Fibroblast of skin of left quadriceps (primary cell): Measurements from ENCODE around the gene ACP7.
"Not testable (repeated sequence)": the region's sequence is repeated elsewhere in the genome, so short reads cannot be mapped to it uniquely, and the experiment has no call there.

Source experiments
- DNase-seq, 2 experiments: peaks; one replicate each; pipeline ENCODE4 v3.0.0-alpha.2; 2013; ENCODE audit warnings: low read depth in 2 of 2

Gene ACP7

DNA sequence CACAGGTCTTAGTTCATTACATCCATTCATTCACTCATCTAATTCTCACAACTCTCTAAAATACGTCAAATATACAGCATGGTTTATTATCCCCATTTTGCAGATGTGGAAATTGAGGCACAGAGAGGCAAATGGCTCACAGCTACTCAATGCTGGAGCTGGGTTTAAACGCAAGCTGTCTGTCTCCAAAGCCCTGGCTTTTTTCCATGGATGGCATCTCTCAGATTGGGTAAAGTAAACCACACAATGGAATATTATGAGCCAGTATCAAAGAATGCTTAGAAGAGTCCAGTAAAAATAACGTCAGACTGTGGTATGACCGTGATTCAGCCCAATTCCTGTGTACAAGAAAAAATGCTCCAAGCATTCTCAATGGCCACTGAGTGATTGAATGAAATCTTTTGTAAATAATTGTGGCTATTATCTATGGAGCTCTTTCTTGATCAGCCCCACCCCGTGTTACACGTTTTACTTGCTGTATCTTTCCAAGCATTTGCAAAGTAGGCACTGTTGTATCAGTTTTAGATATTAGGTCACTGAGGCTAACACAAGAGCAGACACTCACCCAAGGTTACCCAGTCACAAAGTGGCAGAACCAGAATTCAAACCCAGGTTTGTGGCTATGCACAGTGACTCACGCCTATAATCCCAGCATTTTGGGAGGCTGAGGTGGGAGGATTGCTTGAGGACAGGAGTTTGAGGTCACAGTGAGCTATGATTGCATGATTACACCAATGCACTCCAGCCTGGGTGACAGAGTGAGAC lies 5.5 kb upstream of the ACP7 start:
- DNase-seq = peak; percentile 76 to 80

DNA sequence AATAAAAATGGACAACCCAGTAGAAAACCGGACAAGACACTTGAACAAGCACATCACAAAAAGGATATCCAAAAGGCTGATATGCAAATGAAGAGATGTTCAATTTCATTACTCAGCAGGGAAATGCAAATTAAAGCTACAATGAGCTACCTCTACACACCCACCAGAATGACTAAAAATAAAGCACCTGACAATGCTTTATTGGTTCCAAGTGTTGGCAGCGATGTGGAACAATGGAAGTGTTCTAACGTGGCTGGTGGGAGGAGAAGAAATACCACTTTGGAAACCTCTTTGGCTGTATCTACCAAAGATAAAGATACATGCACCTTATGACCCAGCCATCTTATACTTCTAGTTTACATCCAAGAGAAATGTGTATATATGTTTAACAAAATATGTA lies 3.7 kb upstream of the ACP7 start:
- no peak for DNase-seq

DNA sequence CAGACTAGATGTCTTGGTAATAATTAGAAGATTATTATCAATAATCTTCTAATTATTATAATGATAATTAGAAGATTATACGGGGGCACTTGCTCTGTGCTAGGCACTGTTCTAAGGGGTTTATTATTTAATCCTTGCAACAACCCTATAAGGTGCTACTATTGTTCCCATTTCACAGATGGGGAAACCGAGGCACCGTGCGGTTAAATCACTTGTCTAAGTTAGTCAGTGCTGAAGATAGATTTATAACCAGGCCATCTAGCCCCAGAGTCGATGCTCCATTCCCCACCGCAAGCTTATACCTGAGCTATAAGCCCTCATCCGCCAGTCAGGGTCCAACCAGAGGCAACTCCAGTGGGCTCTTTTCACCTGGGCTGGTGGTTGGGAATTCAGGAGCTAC lies 2.0 kb upstream of the ACP7 start:
- no peak for DNase-seq

DNA sequence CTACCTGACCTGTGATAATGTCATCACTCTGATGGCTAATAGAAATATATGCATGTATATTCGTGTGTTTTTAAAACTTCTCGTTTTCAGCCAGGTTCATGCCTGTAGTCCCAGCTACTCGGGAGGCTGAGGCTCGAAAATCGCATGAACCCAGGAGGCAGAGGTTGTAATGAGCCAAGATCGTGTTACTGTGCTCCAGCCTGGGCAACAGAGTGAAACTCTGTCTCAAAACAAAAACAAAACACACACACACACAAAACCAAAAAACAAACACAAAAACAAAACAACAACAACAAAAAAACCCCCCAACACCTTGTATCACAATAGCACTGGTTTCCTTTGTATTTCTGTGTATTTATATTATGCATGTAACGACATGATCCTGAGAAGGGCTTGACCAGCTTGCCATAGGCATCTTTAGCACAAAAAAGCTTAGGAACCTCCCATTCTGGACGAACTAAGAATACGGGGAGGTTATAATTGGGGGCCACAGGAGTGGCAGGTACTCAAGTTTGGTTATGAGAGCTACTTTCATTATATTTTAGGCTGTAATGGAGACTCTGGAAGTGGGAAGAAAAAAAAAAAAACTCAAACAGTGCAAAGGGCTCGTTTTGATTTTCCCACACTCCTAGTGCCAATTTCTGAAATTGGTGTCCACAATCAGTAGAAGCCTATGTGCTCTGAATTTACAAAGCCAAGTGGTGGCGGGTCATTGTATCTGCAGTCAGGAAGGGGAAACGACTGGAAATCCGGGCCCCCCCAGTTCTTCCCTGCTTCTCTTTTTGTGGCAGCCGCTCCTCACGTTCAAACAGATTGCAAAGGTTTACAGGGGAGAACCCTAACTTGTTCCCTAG lies 1.2 kb upstream of the ACP7 start:
- no peak for DNase-seq

DNA sequence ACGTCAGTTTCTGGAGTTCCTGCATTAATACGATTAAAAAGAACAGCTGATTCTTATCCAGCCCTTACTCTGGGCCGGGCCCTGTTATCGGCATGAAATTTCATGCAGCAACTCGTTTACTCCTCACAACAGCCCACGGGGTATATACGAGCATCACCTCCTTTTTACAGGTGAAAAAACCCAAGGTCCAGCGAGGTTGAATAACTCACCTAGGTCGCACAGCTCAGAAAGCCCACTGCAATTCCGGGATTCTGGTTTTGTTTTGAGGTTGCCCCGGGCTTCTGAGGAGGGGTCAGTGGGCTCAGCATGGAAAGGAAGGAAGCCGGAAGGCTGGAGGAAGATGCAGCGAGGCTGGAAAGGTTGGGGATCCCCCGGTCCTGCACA lies 577 bp upstream of the ACP7 start:
- DNase-seq = no peak

DNA sequence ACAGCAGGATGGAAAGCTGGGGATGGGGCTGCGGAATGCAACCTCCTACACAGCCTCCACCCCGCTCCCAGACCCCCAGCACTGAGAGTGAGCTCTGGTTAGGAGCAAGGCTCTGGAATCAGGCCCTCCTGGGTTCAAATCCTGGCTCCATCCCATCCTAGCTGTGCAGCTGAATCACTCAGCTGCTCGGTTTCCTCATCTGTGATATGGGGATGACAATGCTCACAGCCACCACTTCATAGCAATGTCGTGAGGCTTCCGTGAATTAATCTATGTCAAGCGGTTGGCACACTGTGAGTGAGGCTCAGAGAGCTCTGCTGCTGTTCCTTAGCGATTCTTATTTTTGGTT lies 538 bp downstream of the ACP7 start:
- DNase-seq = no peak

DNA sequence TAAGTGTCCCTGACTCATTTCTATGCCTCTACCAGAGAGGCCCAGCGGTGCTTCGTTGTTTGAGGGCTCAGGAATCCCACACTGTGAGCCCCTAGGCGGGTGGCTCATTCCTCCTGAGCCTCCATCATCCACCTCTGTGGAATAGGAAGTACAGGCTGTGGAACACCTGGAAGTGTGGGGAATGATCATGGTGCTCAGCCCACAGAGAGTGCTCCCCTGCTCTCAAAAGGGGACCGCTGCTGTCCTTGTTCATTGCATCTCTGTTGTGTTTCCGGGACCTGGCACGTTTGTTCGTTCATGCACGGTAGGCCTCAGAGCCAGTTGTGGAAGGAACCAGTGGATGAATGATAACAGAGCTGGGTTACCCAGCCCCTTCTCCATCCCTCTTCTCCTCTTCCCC lies 1.2 kb downstream of the ACP7 start:
- no peak for DNase-seq

DNA sequence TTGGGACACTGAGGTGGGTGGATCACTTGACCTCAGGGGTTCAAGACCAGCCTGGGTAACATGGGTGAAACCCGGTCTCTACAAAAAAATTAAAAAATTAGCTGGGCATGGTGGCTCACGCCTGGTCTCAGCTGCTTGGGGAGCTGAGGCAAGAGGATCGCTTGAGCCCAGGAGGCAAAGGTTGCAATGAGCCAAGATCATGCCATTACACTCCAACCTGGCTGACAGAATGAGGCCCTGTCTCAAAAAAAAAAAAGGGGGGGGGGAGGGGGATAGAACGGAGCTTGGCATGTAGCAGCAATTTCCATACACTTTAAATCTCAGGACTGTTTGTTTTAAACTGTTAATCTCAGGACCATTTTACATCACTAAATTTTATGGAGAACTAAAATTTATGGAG lies 2.2 kb downstream of the ACP7 start:
- DNase-seq = no peak

DNA sequence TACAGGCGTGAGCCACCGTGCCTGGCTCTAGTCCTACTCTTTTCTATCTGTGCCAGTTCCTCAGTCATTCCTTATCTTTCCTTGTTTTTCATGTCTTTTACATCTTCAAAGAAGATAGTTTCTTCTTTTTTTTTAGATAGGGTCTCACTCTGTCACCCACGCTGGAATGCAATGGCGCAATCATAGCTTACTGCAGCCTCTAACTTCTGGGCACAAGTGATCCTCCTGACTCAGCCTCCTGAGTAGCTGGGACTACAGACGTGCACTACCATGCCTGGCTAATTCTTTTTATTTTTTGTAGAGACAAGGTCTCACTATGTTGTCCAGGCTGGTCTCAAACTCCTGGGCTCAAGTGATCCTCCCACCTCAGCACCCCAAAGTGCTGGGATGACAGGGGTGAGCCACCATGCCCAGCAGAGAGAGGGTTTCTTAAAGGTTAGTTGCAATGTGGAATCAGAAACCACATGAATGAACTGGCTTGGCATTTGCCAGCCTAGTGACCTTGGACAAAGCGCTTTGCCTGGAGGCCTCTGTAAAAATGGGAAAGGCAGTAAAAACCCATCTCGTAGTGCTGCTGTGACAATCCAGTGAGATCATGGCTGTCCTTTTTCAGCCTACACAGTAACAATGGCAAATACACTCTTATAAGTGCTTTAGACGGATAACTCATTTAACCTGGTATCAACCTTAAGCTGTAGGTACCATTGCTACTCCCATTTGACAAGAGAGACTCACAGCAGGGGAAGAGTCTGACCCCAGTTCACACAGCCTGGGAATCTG lies 3.9 kb downstream of the ACP7 start:
- DNase-seq = no peak

DNA sequence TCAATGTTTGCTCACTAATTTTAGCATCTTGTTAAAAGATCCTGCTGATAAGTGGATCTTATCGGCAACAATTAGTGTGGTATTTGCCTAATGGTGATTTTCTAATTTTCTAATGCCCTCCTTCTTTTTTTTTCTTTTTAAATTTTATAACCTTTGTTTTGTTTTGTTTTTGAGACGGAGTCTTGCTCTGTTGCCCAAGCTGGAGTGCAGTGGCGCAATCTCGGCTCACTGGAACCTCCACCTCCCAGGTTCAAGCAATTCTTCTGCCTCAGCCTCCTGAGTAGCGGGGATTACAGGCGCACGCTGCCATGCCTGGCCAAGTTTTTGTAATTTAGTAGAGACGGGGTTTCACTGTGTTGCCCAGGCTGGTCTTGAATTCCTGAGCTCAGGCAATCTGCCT lies 5.8 kb downstream of the ACP7 start:
- not testable (repeated sequence) for DNase-seq

DNA sequence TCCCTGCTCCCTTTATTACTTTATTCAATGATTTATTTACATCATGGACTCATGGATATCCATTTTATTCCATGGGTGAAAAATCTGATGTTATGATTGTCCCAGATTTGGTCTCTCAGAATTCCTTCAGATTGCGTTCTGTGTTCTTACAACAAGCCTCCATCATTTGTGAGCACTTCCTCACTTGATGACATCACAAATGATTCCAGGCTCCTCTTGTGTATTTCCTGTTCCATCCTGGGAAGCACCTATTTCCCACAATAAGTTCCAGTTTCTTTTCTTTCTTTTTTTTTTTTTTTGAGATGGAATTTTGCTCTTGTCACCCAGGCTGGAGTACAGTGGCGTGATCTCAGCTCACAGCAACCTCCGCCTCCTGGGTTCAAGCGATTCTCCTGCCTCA lies 6.7 kb downstream of the ACP7 start:
- no peak for DNase-seq

DNA sequence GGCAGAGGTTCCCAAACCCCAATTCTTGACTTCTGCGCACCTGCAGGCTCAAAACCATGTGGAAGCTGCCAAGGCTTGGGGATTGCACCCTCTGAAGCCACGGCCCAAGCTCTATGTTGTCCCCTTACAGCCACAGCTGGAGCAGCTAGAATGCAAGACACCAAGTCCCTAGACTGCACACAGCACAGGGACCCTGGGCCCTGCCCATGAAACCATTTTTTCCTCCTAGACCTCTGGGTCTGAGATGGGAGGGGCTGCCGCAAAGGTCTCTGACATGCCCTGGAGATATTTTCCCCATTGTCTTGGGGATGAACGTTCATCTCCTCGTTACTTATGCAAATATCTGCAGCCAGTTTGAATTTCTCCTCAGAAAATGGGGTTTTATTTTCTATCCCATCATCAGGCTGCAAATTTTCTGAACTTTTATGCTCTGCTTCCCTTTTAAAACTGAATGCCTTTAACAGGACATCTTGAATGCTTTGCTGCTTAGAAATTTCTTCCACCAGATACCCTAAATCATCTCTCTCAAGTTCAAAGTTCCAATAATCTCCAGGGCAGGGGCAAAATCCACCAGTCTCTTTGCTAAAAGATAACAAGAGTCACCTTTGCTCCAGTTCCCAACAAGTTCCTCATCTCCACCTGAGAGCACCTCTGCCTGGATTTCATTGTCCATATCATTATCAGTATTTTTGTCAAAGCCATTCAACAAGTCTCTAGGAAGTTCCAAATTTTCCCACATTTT lies 11.8 kb downstream of the ACP7 start:
- not testable (repeated sequence) for DNase-seq

DNA sequence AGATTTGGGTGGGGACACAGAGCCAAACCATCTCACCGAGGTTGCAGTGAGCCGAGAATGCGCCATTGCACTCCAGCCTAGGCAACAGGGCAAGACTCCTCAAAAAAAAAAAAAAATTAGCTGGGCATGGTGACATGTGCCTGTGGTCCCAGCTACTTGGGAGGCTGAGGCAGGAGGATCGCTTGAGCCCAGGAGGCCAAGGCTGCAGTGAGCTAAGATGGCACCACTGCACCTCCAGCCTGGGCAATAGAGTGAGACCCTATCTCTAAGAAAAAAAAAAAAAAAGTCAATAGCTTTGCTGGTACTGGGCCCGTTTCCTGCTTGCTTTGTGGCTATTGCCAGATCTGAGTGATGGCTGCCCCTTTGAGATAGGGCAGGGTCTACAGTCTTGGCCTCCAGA lies 13.1 kb downstream of the ACP7 start:
- no peak for DNase-seq

DNA sequence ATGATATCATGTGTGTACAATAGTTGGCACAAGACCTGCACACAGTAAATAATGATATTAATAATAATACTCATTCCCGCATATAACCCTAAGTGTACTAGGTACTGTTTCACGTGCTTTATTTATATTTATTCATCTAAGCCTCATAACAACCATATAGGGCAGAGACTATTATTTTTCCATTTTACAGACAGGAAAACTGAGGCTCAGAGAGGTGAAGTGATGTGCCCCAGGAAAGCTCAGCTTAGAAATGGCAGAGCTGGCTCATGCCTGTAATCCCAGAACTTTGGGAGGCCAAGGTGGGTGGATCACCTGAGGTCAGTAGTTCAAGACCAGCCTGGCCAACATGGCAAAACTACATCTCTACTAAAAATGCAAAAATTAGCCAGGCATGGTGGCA lies 13.6 kb downstream of the ACP7 start:
- DNase-seq = no peak

DNA sequence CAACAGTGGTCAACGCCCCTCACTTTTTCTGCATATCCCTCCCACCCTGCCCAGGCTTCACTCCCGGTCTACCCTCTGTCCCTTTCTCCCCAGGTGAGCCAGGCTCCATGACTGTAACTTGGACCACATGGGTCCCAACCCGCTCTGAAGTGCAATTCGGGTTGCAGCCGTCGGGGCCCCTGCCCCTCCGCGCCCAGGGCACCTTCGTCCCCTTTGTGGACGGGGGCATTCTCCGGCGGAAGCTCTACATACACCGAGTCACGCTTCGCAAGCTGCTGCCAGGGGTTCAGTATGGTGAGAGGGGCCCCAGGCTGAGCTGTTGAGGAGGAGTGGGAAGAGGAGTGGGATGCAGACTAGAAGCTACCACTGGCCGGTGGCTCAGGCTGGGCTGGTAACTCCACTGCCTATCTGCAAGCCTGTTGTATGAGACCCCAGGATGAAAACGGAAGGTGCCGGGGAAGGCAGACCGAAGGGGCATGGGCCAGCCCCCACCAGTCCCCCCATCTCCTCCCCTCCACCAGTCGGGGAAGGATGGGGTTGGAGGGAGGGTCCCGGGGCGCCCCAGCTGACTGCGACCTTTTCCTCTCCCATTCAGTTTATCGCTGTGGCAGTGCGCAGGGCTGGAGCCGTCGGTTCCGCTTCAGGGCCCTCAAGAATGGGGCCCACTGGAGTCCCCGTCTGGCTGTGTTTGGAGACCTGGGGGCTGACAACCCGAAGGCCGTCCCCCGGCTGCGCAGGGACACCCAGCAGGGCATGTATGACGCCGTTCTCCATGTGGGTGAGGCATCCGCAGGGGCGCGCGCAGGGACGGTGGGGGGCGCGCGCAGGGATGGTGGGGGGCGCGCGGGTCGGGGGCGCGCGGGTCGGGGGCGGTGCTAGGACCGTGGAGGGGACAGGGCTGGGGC lies 14.4 kb downstream of the ACP7 start:
- no peak for DNase-seq

DNA sequence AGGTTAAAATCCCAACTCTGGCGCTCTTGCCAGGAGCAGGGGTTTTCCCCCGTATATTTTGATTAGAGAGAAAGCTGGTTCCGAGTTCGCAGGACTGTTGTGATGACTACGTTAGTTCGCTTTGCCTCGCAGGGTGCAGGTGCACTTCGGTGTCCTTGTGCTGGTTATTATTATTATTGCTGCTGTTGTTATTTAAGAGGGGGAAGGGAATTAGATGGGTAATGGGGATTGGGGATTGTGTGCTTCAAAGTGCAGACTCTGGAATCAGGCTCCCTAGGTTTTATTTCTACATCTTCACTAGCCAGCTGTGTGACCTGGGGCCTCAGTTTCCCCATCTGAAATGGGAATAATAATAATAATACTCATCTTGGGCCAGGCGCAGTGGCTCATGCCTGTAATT lies 15.2 kb downstream of the ACP7 start:
- DNase-seq = no peak

DNA sequence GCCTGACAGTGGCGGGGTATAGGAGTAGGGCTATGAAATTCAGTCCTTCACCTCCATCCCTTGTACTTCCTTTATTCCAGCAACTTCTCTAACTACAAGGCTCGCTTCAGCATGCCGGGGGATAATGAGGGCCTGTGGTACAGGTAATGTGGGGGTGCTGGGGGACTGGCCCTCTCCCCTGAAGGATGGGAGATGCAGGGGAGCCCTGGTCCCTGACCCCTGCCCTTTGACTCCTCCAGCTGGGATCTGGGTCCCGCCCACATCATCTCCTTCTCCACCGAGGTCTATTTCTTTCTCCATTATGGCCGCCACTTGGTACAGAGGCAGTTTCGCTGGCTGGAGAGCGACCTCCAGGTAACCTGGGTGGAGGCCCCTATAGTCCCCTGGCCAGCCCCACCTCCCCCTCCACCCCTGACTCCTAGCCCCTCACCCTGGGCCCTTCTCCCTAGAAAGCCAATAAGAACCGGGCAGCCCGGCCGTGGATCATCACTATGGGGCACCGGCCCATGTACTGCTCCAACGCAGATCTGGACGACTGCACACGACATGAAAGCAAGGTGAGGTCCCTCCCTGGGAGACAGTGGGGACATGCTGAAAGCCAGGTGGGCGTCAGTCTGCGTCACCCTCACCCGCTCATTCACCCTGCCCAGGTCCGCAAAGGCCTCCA lies 16.5 kb downstream of the ACP7 start:
- no peak for DNase-seq

DNA sequence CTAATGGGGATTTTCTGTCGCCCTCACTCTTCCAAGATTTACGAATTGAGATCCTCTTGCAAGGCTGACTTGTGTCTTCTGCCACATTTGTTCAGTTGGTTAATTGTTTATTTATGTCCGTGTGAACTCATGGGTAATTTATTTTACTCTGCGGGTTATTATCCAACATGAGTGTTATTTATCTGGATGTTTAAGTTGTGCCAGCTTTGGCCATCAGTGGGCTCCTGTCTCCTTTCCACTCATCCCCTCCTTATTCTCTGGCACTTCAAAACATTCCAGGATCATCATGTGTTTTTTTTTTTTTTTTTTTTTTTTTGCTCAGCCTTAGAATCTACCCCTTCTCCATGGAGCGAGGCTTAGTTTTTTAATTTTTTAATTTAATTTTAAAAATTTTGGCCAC lies 19.0 kb downstream of the ACP7 start:
- DNase-seq = no peak

DNA sequence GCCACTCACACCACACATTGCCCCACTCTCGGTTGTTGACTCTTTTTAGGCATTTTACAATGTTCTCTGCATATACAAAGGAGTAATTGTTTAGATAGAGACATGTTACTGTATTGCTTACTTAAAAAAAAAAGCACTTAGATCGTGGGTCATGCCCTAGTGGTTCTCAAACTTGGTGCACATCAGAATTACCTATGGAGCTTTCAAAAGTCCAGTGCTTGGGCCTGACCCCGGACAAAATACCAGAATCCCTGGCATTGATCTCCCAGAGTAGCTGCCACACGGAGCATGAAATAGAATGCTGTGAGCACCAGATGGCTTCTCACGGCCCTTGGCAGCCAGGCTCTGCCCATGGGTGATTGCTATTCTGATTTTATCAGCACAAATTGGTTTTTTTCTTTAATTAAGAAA lies 20.0 kb downstream of the ACP7 start:
- no peak for DNase-seq

DNA sequence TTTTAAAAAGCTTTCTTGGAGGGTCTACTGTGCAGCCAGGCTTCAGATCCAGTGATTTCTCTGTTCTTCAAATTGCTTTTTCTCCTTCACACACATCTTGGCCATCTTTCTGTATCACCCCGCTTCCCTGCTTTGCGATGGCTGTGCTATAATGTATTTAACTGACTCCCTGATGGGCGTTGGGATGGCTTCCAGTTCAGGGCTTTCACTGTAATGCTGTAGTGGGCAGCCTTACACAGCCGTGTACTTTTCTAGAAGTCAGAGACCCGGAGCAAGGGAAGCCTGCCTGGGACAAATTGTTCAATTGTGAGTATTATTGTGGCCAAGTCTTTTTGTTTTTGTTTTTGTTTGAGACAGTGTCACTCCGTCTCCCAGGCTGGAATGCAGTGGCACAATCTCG lies 22.0 kb downstream of the ACP7 start:
- DNase-seq = no peak
